Epithelial cell of prostate (primary cell): ENCODE measurements around the gene OGFOD3.

ENCODE experiments used
- DNase-seq: peaks from one replicate; pipeline ENCODE4 v3.0.0-alpha.2; 2011; ENCODE audit warnings: low read depth, low spot score
- H3K27ac ChIP-seq: fragments of 450-650 bp; 2 replicates; pipeline ENCODE4 v1.5.1; 2017; ENCODE audit warnings: mild to moderate bottlenecking

Gene OGFOD3

DNA sequence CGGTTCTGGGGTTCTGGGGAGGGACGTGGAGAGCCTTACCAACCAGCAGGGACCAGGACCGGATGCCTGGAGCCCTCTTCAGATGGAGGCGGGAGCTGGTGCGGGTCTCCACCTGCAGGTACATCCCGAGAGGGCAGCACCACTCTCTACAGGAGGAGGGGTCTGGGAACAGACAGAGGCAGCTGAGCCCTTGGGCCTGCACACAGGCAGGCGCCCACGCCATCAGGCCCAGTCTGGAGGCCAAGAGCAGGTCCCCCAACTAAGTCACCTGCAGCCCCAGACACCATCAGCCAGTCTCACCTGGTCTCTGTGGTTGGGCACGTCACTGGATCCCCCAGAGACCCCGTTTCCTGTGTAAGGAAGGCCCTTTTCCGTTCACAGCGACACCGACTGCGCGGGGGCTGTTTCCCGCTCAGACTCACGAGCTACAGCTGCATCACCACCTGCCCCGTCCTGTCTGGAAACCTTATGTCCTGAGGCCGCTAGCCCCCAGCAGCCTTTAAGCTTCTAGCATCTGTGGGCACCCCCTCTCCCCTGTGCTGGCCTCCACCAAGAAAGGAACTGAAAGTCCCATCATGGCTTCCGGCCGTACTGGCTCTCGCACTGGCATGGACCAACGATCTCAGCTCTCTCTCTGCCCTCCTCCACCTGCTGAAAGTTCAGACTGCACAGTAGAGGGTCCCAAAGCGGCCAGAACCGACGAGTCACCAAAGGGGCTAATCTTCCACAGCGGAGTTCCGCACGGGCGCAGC, 30.9 kb upstream of the OGFOD3 start:
- DNase-seq, result no peak
- no peak overlapping the region for H3K27ac ChIP-seq

DNA sequence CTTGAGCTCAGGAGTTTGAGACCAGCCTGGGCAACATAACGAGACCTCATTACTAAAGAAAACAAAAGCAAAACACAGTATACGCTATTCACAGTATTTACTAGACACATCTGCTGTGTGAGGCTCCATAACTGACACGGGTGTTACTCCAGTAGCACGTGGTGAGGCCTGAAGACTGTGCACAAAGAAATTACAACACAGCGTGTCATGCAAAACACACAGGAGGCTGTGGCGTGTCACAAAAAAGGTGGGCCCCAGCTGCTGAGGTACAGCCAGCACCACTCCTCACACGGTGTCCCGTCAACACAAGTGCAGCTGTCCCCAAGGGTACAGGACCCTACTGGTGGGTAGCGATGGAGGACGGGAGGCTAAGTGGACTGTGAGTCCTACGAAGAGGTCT, 29.5 kb upstream of the OGFOD3 start:
- no peak for DNase-seq
- H3K27ac ChIP-seq, result no peak overlapping the region

DNA sequence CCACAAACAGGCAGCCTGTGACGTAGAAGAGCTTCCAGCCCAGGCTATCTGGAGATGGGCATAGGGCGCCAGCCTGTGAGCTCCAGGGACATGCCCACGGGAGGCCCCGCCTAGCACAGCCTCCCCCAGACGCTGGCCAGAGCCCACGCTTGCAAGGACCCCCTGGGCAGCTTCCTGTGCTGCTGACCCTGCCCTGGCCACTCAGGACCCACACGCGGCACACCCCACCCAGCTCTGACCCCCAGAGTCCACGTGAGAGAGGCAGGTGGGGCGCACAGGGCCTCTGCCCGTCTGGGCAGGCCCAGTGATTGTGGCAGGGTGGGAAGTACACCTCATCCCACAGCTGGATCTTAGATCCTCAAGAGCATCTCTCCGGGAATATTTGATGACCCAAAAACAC, 28.3 kb upstream of the OGFOD3 start:
- DNase-seq, result no peak
- no peak overlapping the region for H3K27ac ChIP-seq

DNA sequence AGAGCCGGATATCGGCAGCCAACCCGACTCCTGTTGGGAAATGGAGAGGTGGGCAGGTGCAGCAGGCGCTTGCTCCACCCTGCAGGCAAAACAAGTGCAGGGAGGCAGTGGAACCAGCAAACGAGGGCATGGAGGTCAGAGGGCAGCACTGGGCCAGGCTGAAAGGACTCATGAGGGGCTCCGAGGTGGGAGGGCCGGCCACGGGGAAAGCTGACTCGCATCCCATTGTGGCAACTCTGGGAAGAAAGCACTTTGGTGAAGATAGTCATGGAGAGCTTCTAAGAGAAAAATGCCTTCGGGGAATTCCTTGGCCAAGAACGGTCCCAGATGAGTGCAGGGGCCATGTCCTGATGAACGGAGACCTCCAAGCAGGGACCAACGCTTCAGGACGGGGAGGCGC, 27.7 kb upstream of the OGFOD3 start:
- no peak for DNase-seq
- H3K27ac ChIP-seq, result no peak overlapping the region

DNA sequence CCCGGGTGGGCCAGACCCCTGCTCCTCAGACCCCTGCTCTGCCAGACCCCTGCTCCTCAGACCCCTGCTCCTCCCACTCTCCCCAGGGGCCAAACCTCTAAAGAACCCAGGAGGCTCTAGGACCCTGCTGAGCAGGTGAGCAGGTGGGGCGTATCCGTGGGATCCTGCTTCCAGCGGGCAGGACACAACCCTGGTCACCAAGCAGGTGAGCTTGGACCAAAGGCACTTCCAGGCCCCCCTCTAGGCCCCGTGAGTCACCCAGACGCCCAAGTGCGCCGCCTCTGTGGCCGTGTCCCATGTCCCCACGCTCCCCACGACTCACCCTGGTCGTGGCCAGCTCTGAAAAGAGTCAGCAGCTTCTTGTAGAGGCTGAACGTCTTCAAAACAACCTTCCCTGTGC, 27.2 kb upstream of the OGFOD3 start:
- DNase-seq, result no peak
- no peak overlapping the region for H3K27ac ChIP-seq

DNA sequence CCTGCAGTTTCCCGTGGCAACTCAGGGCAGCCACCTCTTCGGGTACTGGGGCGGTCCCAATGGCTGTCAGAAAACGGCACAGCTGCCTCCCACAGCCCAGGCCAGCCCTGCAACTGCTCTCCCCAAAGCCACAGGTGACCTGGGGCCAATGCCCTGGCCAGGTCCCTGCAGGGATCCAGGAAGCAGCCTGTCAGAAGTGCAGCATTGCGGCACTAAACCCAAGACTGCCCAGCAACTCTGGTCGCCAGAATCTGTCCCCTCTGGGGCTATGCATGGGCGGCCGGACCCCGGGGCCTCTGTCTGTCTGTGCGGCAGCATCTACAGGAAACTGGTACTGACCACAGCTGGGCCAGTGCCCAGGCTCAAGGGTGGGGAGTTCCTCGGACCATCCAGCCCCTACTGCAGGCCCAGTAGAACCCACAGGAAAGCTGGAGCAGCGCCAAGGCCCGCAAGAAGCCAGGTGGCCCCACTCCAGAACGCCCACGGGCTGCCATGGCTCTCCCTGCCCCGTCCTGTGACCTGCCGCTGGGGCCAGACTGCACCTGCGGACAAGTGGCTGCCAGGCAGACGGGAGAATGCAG, 26.6 kb upstream of the OGFOD3 start:
- no peak overlapping the region for H3K27ac ChIP-seq
- DNase-seq, result no peak

DNA sequence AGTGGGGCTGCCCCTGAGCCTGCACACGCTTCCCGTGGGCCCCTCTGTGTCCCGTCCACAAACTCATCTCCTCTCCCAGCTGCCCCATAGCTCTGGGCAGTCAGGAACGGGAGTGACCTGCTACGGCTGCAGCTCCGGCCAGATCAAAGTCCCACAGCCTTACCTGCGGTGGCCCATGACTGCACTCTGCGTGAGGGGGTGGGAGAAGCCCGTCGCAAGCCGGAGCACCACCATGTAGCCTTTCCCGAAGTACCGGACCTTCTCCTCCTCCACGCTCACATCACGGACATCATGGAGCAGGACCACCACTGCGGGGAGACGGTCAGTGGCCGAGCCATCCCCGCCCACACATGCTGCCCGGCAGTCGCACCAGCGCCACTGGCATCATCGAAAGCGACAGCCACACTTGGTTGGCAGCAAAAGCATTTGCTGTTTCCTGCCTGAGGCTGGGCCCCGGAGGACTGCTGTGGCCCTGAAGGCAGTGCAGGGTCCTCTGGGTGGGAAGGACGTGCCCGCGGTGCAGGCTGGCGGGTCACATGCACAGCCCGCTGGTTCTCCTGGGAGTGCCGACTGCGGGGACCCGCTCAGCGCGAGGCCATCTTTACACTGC, 26.0 kb upstream of the OGFOD3 start:
- H3K27ac ChIP-seq, result no peak overlapping the region
- DNase-seq, result no peak

DNA sequence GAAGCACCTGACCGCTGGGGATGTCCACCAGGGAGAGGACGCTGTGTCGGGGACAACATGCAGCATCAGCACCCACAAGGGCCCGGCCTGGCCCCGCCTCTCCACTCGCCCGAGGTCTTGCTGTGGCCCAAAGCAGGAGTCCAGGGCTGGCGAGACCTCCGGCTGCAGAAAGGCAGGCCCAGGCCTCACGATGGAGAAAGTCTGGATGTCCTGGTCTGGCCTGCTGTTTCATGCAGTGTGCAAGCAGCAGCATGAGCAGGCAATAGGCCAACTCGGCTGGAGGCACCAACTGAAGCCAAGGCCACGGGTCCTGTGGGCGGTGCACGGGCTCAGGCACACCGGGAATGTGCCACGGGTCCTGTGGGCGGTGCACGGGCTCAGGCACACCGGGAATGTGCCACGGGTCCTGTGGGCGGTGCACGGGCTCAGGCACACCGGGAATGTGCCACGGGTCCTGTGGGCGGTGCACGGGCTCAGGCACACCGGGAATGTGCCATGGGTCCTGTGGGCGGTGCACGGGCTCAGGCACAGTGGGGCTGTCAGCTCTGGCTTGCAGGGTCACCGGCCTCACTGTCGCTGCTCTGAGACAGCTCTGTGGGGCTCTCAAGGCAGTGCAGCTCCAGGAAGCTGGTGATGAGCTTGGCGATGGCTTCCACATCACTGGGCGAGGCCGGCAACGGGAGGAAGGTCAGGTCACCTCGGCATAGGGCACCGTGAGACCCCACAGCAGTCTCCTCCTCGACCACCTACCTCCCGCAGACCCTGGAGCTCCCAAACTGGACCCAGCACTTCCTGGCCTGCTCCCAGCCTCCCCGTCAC, 25.3 kb upstream of the OGFOD3 start:
- no peak overlapping the region for H3K27ac ChIP-seq
- no peak for DNase-seq

DNA sequence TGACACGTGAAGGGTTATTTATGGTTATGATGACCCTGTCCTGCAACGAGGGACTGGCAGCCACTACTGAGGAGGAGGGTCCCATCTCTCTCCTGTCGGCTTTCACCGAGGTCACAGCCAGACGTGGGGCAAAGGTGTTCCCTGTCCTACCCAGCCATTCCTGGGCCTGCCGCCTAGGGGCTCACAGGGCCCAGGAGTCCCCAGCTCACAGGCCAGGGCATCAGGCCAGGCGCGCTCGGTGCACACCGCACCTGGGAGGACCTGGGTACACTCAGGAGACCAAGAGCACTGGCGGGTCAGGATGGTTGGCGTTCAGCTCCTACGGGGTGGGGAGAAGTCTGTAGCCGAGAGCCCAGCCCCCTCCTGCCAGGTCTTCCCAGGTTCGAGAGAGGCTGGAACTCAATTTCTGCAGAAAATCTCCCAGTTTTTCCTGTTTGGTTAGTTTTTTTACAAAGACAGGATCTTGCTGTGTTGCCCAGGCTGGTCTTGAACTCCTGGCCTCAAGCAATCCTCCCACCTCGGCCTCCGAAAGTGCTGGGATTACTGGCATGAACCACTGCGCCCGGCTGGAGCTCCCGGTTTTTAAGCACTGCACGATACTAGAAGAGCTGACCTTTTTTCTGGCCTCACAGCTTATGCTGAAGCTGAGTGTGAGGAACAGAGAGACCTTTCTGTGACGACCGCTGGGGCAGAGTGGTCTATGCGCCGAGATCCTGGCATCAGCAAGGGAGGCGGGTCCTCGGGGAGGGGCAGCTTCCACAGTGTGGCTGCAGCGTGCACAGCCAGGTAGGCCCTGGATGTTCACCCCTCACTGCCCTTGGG, 24.5 kb upstream of the OGFOD3 start:
- no peak for DNase-seq
- no peak overlapping the region for H3K27ac ChIP-seq

DNA sequence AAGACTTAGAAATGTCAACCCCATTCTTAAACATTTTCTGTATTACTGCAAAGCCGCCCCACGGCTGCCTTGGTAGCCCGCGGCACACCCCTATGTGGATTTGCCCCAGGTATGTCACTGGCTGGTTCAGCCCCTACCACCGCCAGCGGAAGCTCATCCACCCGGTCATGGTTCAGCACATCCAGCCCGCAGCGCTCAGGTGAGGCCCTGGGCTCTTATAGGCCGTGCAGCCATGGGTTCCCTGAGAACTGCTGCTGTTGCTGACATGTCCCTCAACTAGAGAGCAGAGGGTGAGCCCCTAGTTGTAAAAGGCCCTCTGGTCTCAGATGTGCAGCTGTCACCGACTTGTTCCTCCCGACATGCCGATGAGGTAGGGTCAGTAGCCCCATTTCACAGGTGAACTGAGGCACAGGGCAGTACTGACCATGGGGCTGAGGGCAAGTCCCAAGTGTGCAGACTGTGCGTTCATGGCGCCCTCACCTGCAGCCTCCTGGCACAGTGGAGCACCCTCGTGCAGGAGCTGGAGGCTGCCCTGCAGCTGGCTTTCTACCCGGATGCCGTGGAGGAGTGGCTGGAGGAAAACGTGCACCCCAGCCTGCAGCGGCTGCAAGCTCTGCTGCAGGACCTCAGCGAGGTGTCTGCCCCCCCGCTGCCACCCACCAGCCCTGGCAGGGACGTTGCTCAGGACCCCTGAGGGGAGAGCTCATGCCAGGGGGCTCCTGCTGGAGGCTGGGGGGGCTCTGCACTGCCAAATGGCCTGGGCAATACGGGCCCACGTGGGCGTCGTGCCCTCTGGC, 23.5 kb upstream of the OGFOD3 start:
- no peak overlapping the region for H3K27ac ChIP-seq
- no peak for DNase-seq

DNA sequence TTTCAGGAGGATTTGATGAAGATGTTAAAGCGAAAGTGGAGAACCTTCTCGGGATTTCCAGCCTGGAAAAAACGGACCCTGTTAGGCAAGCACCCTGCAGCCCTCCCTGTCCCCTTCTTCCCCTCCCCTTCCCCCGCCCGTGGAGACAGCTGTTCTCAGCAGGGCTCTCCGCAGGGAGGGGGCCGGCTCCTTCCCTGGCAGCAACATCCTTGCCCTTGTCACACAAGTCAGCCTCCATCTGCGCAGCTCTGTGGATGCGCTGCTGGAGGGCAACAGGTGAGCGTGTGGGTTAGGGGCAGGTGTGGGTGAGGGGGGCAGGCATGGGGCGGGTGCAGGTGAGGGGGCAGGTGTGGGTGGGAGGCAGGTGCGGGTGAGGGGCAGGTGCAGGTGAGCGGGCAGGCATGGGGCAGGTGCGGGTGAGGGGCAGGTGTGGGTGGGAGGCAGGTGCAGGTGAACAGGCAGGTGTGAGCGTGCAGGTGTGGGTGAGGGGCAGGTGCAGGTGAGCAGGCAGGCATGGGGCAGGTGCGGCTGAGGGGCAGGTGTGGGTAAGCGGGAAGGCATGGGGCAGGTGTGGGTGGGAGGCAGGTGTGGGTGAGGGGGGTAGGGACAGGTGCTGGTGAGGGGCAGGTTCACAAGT, 22.7 kb upstream of the OGFOD3 start:
- DNase-seq, result no peak
- no peak overlapping the region for H3K27ac ChIP-seq

DNA sequence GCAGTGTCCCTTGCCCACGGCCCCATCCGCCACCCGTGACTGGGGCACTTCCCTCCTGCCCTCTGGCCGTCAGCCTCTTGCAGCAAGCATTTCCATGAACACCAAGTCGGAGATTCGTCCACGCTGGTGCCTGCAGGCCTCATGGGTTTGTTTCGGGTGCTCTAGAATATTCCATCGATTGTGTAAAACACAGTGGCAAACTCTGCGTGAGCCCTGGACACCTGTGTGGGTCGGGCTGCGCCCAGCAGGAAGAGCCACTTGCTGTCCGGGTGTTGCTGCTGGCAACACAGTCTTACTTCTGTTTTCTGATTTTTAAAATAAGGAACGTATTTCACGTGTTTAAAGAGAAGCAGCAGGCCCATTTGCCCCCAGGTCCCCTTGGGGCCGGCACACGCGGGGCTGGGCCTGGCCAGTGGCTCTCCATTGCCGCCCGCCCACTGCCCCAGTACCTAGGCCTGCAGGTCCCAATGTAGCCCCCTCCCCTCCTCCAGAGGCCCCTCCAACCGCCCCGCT, 22.1 kb upstream of the OGFOD3 start:
- H3K27ac ChIP-seq, result no peak overlapping the region
- no peak for DNase-seq

DNA sequence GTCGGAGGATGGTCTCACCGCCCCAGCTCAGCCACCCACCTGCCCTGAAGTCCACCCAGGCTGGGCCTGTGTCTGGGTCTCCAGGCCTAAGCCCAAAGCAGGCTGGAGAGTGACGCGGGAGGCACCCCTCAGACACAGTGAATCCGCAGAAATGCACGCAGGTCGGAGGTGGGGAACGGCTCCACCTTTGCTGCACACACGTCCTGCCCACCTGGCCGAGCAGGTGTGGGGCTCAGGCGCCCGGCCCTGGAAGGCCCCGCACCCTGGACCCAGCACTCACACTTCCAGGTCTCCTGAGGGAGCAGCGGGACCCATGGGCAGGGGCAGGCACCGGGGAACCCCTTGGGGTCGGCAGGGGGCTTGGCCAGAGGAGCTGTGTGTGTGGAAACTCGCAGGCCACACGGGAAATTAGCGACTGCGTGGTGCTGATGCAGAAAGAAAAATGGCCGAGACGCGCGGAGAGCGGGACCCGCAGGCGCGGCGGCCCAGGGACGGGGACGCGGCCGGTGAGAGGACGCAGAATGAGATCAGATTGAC, 21.5 kb upstream of the OGFOD3 start:
- DNase-seq, result no peak
- H3K27ac ChIP-seq, result no peak overlapping the region

DNA sequence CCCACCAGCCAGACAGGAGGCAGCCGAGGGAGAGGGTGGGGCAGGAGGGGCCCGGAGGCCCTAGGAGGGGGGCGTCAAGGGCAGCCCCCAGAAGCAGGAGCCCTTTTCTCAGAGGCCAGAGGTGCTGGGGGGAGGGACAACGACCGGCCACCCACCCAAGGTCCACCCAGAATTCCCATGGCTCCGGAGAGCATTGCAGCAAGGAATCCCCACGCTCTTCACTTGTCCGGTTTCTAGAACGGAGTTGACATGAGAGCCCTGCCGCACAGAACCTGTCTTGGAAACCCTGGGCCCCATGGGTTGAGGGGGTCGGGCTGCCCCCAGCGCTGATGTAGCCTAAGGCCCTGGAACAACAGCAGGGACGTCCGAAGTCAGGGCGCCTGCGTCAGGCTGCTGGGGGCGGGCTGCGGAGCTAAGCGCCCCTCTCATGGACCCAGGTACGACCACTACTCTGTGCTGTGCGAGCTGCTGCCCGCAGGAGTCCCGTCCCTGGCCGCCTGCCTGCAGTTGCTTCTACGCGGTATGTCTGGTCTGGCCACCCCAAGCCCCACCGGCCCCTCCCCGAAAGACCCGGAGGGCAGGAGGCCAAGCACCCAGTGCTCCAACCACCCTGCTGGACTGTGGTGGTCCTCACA, 20.9 kb upstream of the OGFOD3 start:
- no peak for DNase-seq
- no peak overlapping the region for H3K27ac ChIP-seq

DNA sequence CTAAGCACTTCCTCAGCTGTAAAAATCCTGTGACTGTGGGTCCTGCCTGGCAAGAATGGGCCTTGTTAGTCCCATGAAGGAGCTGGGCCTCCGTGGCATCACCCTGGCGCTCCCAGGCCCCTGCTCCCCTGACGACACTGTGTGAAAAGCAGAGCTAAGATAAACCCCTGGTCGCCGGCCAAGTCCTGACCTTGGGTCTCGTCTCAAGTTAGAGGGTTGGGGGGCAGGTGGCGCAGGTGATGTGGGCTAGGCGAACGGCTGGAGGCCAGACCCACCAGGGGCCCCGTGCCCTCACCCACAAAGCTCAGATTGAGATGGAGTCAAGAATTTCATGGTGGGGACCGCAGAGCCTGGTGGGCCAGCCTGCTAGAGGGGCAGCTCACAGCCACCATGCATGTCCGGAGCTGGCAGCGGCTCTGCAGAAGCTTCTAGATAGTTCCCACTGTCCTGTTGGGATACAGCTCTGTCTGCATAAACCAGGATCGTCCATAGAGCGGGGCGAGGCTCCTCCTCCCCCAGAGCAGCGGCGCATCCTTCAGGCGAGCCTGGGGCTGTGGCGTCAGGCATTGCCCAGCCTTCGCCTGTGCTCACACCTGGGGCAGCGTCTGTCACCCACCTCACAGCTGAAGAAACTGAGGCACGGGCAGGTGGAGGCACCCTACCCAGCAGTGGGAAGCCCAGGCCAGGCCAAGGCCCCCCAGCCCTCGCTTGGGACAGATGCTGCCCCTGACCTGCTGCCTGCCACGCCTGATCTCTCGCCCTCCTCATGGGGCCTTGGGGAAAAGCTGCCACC, 20.2 kb upstream of the OGFOD3 start:
- no peak for DNase-seq
- H3K27ac ChIP-seq, result no peak overlapping the region

DNA sequence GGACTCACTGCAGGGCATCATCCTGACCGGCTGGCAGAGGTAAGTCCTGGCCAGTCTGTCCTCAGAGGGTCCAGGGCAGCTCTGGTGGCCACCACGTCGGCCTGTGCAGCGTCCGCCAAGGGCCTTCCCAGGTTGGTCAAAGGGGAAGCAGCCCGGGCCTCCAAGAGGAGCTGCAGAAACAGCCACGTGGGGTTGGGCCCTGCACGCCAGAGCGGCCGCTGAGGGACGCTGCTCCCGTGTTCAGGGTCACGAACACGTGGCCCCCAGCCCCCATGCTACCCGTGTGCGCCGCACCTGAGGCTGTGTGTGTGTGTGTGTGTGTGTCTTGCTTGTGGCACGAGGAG, 18.9 kb upstream of the OGFOD3 start:
- no peak for DNase-seq
- H3K27ac ChIP-seq, result no peak overlapping the region

DNA sequence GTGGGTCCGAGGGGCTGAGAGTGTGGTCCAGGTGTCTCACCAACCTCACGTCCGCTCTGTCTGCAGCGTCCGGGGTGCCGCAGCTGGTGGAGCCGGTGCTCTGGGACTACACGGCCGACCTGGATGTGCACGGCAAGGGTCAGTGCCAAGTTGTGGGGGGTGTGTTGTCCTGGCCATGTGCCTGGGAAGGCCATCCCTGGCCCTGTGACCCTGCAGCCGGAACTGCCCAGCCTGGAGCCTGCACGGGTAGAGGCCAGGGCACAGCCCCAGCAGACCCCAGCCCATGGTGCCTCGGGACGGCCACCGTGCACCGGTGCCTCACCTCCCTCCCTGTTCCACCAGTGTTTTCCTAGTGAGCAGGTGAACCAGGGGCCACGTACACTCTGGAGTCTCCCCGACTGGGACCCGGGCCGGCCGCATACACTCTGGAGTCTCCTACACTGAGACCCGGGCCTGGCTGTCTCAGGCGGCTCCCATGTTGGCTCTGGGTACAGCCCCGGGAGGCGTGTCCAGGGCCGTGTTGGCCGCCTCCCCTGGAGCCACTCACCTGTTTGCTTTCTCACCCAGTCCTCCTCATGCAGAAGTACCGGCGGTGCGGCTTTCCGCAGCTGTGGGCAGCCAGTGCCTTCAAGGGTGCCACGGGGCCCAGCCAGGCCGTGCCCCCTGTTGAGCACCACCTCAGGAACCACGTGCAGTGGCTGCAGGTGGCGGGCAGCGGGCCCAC, 18.4 kb upstream of the OGFOD3 start:
- no peak overlapping the region for H3K27ac ChIP-seq
- DNase-seq, result no peak
